SK-N-MC (cell line): ENCODE results near the gene RBM19.

ENCODE experiments used
- EZH2 ChIP-seq: fragments of 200-600 bp; sonication (generic); IDR thresholded peaks from one replicate; pipeline ENCODE4 v1.6.1; 2017; ENCODE audit warnings: antibody characterized with exemption
- FOXP2 ChIP-seq: optimal IDR thresholded peaks from 2 replicates; pipeline ENCODE3; 2011; ENCODE audit warnings: mild to moderate bottlenecking, moderate library complexity; ENCODE audit not compliant: insufficient read depth; ENCODE audit errors: extremely low read length, control extremely low read depth
- POLR2AphosphoS5 ChIP-seq: IDR thresholded peaks from 2 replicates; pipeline ENCODE4 v1.6.1; 2012; ENCODE audit warnings: mild to moderate bottlenecking, low read depth, low read length, borderline replicate concordance

GRCh38 chr12:113923251-113923650, 42.9 kb downstream of the RBM19 start:
- TF ChIP-seq EZH2 (no peak), POLR2AphosphoS5 (no peak), FOXP2 (no peak)
